HCT116 (cell line): ENCODE measurements around the gene UVSSA. TPM values are rescaled to one million over a fixed set of nuclear protein-coding genes. Genes with fewer than 3 reads are reported as not detected.

Experiments used
- ATAC-seq: fragments of 200-7000 bp; cut with Tn5 transposase; 2 replicates; pipeline ENCODE4 v1.9.1; 2020; ENCODE audit warnings: mild to moderate bottlenecking, moderate library complexity
- Bru-seq: library from RNA; stranded (reverse); fragments of 400-500 nt; gene quantifications from one replicate; lab custom pipeline; 2021; lab: Mats Ljungman, UMichigan
- BruChase-seq, 2 experiments: library from RNA; stranded (reverse); fragments of 400-500 nt; gene quantifications; one replicate each; lab custom pipeline; 2021; lab: Mats Ljungman, UMichigan
- BruUV-seq: library from RNA; stranded (reverse); fragments of 400-500 nt; replicated peaks from 2 replicates; lab custom pipeline; 2021; lab: Mats Ljungman, UMichigan
- CTCF ChIA-PET: fragments of 300-600 bp; sonication (Branson Sonifier 250); formaldehyde crosslinking; loops from one replicate; lab custom pipeline; 2021; ENCODE audit warnings: antibody characterized with exemption; lab: Charles Lee
- POLR2A ChIA-PET: fragments of 300-600, 350-600 bp; sonication (Branson Sonifier 250); formaldehyde crosslinking; loops from one replicate; lab custom pipeline; 2021; ENCODE audit warnings: antibody characterized with exemption; lab: Charles Lee
- RAD21 ChIA-PET, 2 experiments: fragments of 300-600 bp; sonication (Branson Sonifier 250); formaldehyde crosslinking; loops; one replicate each; lab custom pipeline; 2023; ENCODE audit warnings: low total read pairs in 2 of 2; ENCODE audit not compliant: uncharacterized antibody in 2 of 2, unreplicated experiment in 2 of 2, low non-redundant PET in 1 of 2; lab: Charles Lee
- DNase-seq: peaks from one replicate; pipeline ENCODE4 v3.0.0-alpha.2; 2010; ENCODE audit warnings: low read depth, low spot score
- H2AFZ ChIP-seq: fragments of 200-600 bp; shearing (Covaris generic), sonication (generic); 2 replicates; pipeline ENCODE4 v1.6.1; 2017; ENCODE audit warnings: low read depth, mixed run types, mixed read lengths, antibody characterized with exemption, low read length; ENCODE audit not compliant: poor library complexity, severe bottlenecking
- H3K27ac ChIP-seq: 2 replicates; pipeline ENCODE4 v1.5.1; 2012; ENCODE audit warnings: low read depth, low read length
- H3K27me3 ChIP-seq: fragments of 200-600 bp; sonication (generic); 2 replicates; pipeline ENCODE4 v1.6.1; 2016; ENCODE audit warnings: mixed run types, low read length, mixed read lengths; ENCODE audit not compliant: insufficient read depth
- H3K36me3 ChIP-seq, 2 experiments: fragments of 200-500 bp in 1 of 2; fragments of 200-600 bp in 1 of 2; sonication (Bioruptor generic) in 1 of 2; sonication (generic) in 1 of 2; 2 replicates each; pipeline versions ENCODE4 v1.5.1 to v1.6.1; 2014 to 2016; ENCODE audit warnings: low read length in 2 of 2, inconsistent platforms in 1 of 2, mixed read lengths in 1 of 2, mixed run types in 1 of 2; ENCODE audit not compliant: insufficient read depth in 2 of 2, control insufficient read depth in 1 of 2
- H3K4me1 ChIP-seq, 2 experiments: fragments of 200-600 bp in 1 of 2; sonication (generic) in 1 of 2; 2 replicates each; pipeline versions ENCODE4 v1.5.1 to v1.6.1; 2012 to 2017; ENCODE audit warnings: low read length in 2 of 2, inconsistent platforms in 1 of 2, mild to moderate bottlenecking in 1 of 2, mixed read lengths in 1 of 2, mixed run types in 1 of 2, moderate library complexity in 1 of 2; ENCODE audit not compliant: insufficient read depth in 2 of 2, control insufficient read depth in 1 of 2
- H3K4me2 ChIP-seq: fragments of 200-600 bp; sonication (generic); 2 replicates; pipeline ENCODE4 v1.6.1; 2017; ENCODE audit warnings: mixed run types, low read length, mixed read lengths
- H3K4me3 ChIP-seq, 2 experiments: fragments of 200-600 bp in 1 of 2; sonication (generic) in 1 of 2; replicated peaks in 1 of 2; 2 replicates each; pipeline ENCODE4 v1.5.1; 2011 to 2016; ENCODE audit warnings: low read length in 2 of 2, control low read depth in 1 of 2, low read depth in 1 of 2, mild to moderate bottlenecking in 1 of 2, mixed read lengths in 1 of 2, mixed run types in 1 of 2
- H3K79me2 ChIP-seq: fragments of 200-600 bp; sonication (generic); 2 replicates; pipeline ENCODE4 v1.6.1; 2017; ENCODE audit warnings: mild to moderate bottlenecking, mixed run types, low read length, moderate library complexity, mixed read lengths; ENCODE audit not compliant: insufficient read depth
- H3K9ac ChIP-seq: fragments of 200-600 bp; sonication (generic); 2 replicates; pipeline ENCODE4 v1.6.1; 2016; ENCODE audit warnings: low read length, mixed read lengths
- H3K9me2 ChIP-seq: fragments of 200-600 bp; sonication (generic), shearing (Covaris generic); 2 replicates; pipeline ENCODE4 v1.6.1; 2017; ENCODE audit warnings: mixed run types, mild to moderate bottlenecking, moderate library complexity; ENCODE audit not compliant: insufficient read depth
- H3K9me3 ChIP-seq, 2 experiments: fragments of 200-500 bp in 1 of 2; fragments of 200-600 bp in 1 of 2; sonication (Bioruptor generic) in 1 of 2; sonication (generic) in 1 of 2; 2 replicates each; pipeline ENCODE4 v1.6.1; 2014 to 2017; ENCODE audit warnings: low read length in 2 of 2, mixed read lengths in 2 of 2, inconsistent platforms in 1 of 2, low read depth in 1 of 2, mild to moderate bottlenecking in 1 of 2, mixed run types in 1 of 2, moderate library complexity in 1 of 2; ENCODE audit not compliant: control insufficient read depth in 1 of 2, insufficient read depth in 1 of 2
- H4K20me1 ChIP-seq: fragments of 200-600 bp; sonication (generic), shearing (Covaris generic); 2 replicates; pipeline ENCODE4 v1.6.1; 2017; ENCODE audit warnings: mixed run types, mild to moderate bottlenecking, moderate library complexity; ENCODE audit not compliant: insufficient read depth
- ATF3 ChIP-seq: IDR thresholded peaks from 2 replicates; pipeline ENCODE4 v1.6.1; 2012
- CEBPB ChIP-seq: IDR thresholded peaks from 2 replicates; pipeline ENCODE4 v1.6.1; 2012; ENCODE audit warnings: low read depth
- EGR1 ChIP-seq: IDR thresholded peaks from 2 replicates; pipeline ENCODE4 v1.6.1; 2012; ENCODE audit warnings: low read depth
- EZH2phosphoT487 ChIP-seq: fragments of 200-600 bp; IDR thresholded peaks from 2 replicates; pipeline ENCODE4 v1.6.1; 2018; ENCODE audit warnings: antibody characterized with exemption, borderline replicate concordance
- FOSL1 ChIP-seq: IDR thresholded peaks from 2 replicates; pipeline ENCODE4 v1.6.1; 2012; ENCODE audit warnings: low read depth
- JUND ChIP-seq: IDR thresholded peaks from 2 replicates; pipeline ENCODE4 v1.6.1; 2012
- POLR2A ChIP-seq: IDR thresholded peaks from 2 replicates; pipeline ENCODE4 v1.7.0; 2011; ENCODE audit warnings: borderline replicate concordance; ENCODE audit not compliant: insufficient read depth, insufficient read length; ENCODE audit errors: extremely low read depth
- POLR2AphosphoS5 ChIP-seq: IDR thresholded peaks from 2 replicates; pipeline ENCODE4 v1.6.1; 2011; ENCODE audit warnings: mild to moderate bottlenecking, low read depth, low read length, moderate library complexity
- SIN3A ChIP-seq: IDR thresholded peaks from 2 replicates; pipeline ENCODE4 v1.6.1; 2012; ENCODE audit warnings: low read depth
- SP1 ChIP-seq: IDR thresholded peaks from 2 replicates; pipeline ENCODE4 v1.6.1; 2012; ENCODE audit warnings: low read depth
- TCF7L2 ChIP-seq: IDR thresholded peaks from 2 replicates; pipeline ENCODE4 v1.7.0; 2011; ENCODE audit warnings: borderline replicate concordance, inconsistent platforms; ENCODE audit not compliant: insufficient read depth, insufficient read length; ENCODE audit errors: extremely low read depth
- YY1 ChIP-seq: IDR thresholded peaks from 2 replicates; pipeline ENCODE4 v1.6.1; 2011; ENCODE audit warnings: low read length, low read depth, moderate library complexity, mild to moderate bottlenecking; ENCODE audit not compliant: insufficient replicate concordance; ENCODE audit errors: extremely low read depth
- ZBTB33 ChIP-seq: IDR thresholded peaks from 2 replicates; pipeline ENCODE4 v1.6.1; 2011; ENCODE audit warnings: mild to moderate bottlenecking, low read length, moderate library complexity; ENCODE audit not compliant: insufficient replicate concordance; ENCODE audit errors: extremely low read depth
- ZNF274 ChIP-seq: fragments of 200-500 bp; sonication (Bioruptor generic); IDR thresholded peaks from 2 replicates; pipeline ENCODE4 v1.6.1; 2014; ENCODE audit warnings: mild to moderate bottlenecking, low read depth, low read length, inconsistent platforms
- intact Hi-C: fragments of 100-400 bp; cut with micrococcal nuclease; formaldehyde crosslinking; loops from 2 replicates; pipeline ENCODE4 v1.10.0; 2022
- long read RNA-seq: library from polyadenylated mRNA; unstranded; transcript quantifications from one replicate; pipeline ENCODE4 v2.0.0, GENCODE V29; 2021; ENCODE audit not compliant: unreplicated experiment
- polyA plus RNA-seq: library from polyadenylated mRNA; unstranded; fragments of >200 nt; gene quantifications from 2 replicates; pipeline ENCODE4 v1.2.1, GENCODE V29; 2012; ENCODE audit warnings: missing spikeins
- total RNA-seq: library from RNA; stranded (reverse); gene quantifications from one replicate; pipeline ENCODE4 v1.2.1, GENCODE V29; 2021; ENCODE audit not compliant: unreplicated experiment
- TF ChIP-seq, protein P1 (sequence below), 3 experiments: fragments of 200-600 bp in 1 of 3; sonication (generic) in 1 of 3; IDR thresholded peaks in 2 of 3; conservative IDR thresholded peaks in 1 of 3; 2 replicates each; pipeline ENCODE4 v1.5.1; 2012 to 2017; ENCODE audit warnings: low read depth in 2 of 3, low read length in 2 of 3, antibody characterized with exemption in 1 of 3, borderline replicate concordance in 1 of 3, control low read depth in 1 of 3, mild to moderate bottlenecking in 1 of 3, mixed read lengths in 1 of 3, mixed run types in 1 of 3, moderate library complexity in 1 of 3; ENCODE audit not compliant: insufficient read depth in 1 of 3

Gene UVSSA, protein sequence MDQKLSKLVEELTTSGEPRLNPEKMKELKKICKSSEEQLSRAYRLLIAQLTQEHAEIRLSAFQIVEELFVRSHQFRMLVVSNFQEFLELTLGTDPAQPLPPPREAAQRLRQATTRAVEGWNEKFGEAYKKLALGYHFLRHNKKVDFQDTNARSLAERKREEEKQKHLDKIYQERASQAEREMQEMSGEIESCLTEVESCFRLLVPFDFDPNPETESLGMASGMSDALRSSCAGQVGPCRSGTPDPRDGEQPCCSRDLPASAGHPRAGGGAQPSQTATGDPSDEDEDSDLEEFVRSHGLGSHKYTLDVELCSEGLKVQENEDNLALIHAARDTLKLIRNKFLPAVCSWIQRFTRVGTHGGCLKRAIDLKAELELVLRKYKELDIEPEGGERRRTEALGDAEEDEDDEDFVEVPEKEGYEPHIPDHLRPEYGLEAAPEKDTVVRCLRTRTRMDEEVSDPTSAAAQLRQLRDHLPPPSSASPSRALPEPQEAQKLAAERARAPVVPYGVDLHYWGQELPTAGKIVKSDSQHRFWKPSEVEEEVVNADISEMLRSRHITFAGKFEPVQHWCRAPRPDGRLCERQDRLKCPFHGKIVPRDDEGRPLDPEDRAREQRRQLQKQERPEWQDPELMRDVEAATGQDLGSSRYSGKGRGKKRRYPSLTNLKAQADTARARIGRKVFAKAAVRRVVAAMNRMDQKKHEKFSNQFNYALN
- total RNA-seq (30.5 TPM), Bru-seq, nascent RNA (percentile 68 among the genes with signal in this experiment), BruChase-seq, experiment 1, labeled RNA remaining after a 6-hour chase (percentile 94 among the genes with signal in this experiment), BruChase-seq, experiment 2, labeled RNA remaining after a 2-hour chase (percentile 83 among the genes with signal in this experiment)
- polyA plus RNA-seq, result 12.1 and 15.2 TPM in 2 replicates
- long read RNA-seq, partial matches to known transcripts, result 7 of 26 reads
- long read RNA-seq, other reads (novel, unspliced or antisense), result 18 of 26 reads

DNA sequence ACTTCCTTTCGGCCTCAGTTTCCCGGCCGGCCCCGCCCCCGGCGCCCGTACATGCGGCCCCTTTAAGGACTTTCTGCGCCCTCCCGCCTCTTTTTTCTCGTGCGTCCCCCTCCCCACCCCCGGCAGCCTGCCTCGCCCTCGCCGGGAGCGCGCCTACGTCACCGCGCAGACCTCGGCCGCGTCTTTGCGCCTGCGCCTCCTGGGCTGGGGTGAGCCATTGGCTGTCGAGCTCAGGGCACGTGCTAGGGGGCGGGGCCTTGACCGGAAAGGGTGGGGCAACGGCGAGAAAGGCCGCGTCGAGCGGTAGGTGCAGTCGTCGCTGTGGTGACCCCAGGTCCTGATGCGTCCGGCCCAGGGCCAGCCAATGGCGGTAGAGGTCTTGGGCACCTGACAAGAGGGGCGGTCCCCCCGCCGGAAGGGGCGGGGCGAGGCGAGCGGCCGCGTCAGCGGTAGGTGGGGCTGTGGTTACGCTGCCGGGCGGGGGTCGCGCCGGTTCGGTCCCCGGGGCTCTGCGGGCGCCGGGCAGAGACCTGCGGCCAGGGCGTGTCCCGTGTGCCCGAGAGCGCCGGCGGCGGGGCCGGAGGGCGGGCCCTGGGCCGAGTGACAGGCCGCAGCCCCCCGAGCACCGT lies at the start of gene UVSSA:
UVSSA (plus strand) TSS at position 428 of the 629 bp plus-strand sequence. CDS start 884 bp downstream, outside the sequence.
- Histone ChIP-seq H3K36me3 (peaks cover 0 to 2% of the 10 kb centered on the region in 2 experiments; a peak in 1 of 4 replicates), H3K4me2 (peak within 1 kb of the TSS; percentile 90), H3K27me3 (no peaks in the 10 kb centered on the region), H3K27ac (peak within 1 kb of the TSS; percentile 99), H3K79me2 (peaks cover 29% of the 10 kb centered on the region), H3K9me3 (no peaks in the 10 kb centered on the region), H3K4me1 (peaks cover 8 to 32% of the 10 kb centered on the region in 2 experiments), H3K4me3 (peak within 1 kb of the TSS; percentile 74 to 76), H3K9me2 (no peaks in the 10 kb centered on the region), H3K9ac (peak within 1 kb of the TSS; percentile 93), H2AFZ (no peak within 1 kb of the TSS), H4K20me1 (no peaks in the 10 kb centered on the region)
- ChIA-PET CTCF (interaction anchor here (0.8 to 1.0 kb wide), 3 partner anchors 9 to 183 kb away, joined by 3 to 5 read pairs (median 3); no protein-coding TSS in a partner anchor), POLR2A (interaction anchor here (1.3 to 2.1 kb wide), 3 partner anchors 14 to 99 kb away, joined by 3 to 8 read pairs (median 3); partner anchors contain the start of gene CTBP1), RAD21 (no interaction called here)
- no TSS peak for BruUV-seq
- ATAC-seq, result peak; percentile 91
- intact Hi-C loops, result loop anchor here (1.0 to 5.0 kb wide), 2 partner anchors 60 to 99 kb away; partner anchors contain the start of gene MAEA
- DNase-seq, result peak; percentile 99
- TF ChIP-seq ATF3, result no peak
- peak; percentile 82 for TF ChIP-seq POLR2AphosphoS5
- TF ChIP-seq CEBPB, result no peak
- no peak for TF ChIP-seq EZH2phosphoT487
- TF ChIP-seq SIN3A, result no peak
- TF ChIP-seq FOSL1, result no peak
- no peak for TF ChIP-seq EGR1
- peak; percentile 48 for TF ChIP-seq ZBTB33
- TF ChIP-seq POLR2A, result no peak
- no peak for TF ChIP-seq ZNF274
- peak; percentile 60 for TF ChIP-seq YY1
- TF ChIP-seq, protein P1, sequence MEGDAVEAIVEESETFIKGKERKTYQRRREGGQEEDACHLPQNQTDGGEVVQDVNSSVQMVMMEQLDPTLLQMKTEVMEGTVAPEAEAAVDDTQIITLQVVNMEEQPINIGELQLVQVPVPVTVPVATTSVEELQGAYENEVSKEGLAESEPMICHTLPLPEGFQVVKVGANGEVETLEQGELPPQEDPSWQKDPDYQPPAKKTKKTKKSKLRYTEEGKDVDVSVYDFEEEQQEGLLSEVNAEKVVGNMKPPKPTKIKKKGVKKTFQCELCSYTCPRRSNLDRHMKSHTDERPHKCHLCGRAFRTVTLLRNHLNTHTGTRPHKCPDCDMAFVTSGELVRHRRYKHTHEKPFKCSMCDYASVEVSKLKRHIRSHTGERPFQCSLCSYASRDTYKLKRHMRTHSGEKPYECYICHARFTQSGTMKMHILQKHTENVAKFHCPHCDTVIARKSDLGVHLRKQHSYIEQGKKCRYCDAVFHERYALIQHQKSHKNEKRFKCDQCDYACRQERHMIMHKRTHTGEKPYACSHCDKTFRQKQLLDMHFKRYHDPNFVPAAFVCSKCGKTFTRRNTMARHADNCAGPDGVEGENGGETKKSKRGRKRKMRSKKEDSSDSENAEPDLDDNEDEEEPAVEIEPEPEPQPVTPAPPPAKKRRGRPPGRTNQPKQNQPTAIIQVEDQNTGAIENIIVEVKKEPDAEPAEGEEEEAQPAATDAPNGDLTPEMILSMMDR (IDR thresholded peaks at IDR 0.05 in 2 of 3, conservative IDR thresholded peaks at IDR 0.05 in 1 of 3; ENCODE audit: borderline replicate concordance in 1 of 3, insufficient read depth in 1 of 3, low read depth in 2 of 3, low read length in 2 of 3), result no peak
- TF ChIP-seq JUND, result no peak
- TF ChIP-seq TCF7L2, result peak; percentile 37
- no peak for TF ChIP-seq SP1
